Measurements from ENCODE around the gene LYST. TPM values are rescaled to one million over a fixed set of nuclear protein-coding genes. Genes with fewer than 3 reads are reported as not detected.
"Not testable (repeated sequence)": the region's sequence is repeated elsewhere in the genome, so short reads cannot be mapped to it uniquely, and the experiment has no call there.

Gene LYST
- total RNA-seq, 1 experiment from 2014 or later: 8.1 TPM

GRCh38 chr1:235619149-235619548 is 247.6 kb downstream of the LYST start:
- not testable (repeated sequence) for DNase-seq (ENCODE audit: low read depth in 1 of 2, low spot score in 2 of 2); H3K27me3 ChIP-seq (replicated peaks); H3K27ac ChIP-seq; H3K4me1 ChIP-seq (replicated peaks); H3K36me3 ChIP-seq; H3K9me3 ChIP-seq (replicated peaks); H3K4me3 ChIP-seq

- no peaks in the 10 kb centered on the region for H3K27me3 ChIP-seq (replicated peaks)
- no peak overlapping the region for H3K27ac ChIP-seq
- no peak overlapping the region for H3K4me3 ChIP-seq
- peak in 1 of 2 experiments; percentile 46 for DNase-seq (ENCODE audit: low read depth in 1 of 2, low spot score in 2 of 2)
- H3K9me3 ChIP-seq (replicated peaks): no peaks in the 10 kb centered on the region
- peaks cover 9% of the 10 kb centered on the region for H3K4me1 ChIP-seq (replicated peaks)
- H3K36me3 ChIP-seq: no peaks in the 10 kb centered on the region
Observed at GRCh38 chr1:235617808-235618207, 248.9 kb downstream of the LYST start.

- Histone ChIP-seq H3K9me3 (replicated peaks) (no peaks in the 10 kb centered on the region), H3K36me3 (no peaks in the 10 kb centered on the region), H3K27ac (no peak overlapping the region), H3K4me3 (no peak overlapping the region), H3K4me1 (replicated peaks) (peaks cover 9% of the 10 kb centered on the region), H3K27me3 (replicated peaks) (no peaks in the 10 kb centered on the region)
- no peak for DNase-seq (ENCODE audit: low read depth in 1 of 2, low spot score in 2 of 2)
Observed at GRCh38 chr1:235617140-235617539, 249.6 kb downstream of the LYST start.

GRCh38 chr1:235614442-235614954 is 252.2 kb downstream of the LYST start:
- Histone ChIP-seq H3K9me3 (replicated peaks) (no peaks in the 10 kb centered on the region), H3K4me3 (no peak overlapping the region), H3K27ac (no peak overlapping the region), H3K4me1 (replicated peaks) (peaks cover 9% of the 10 kb centered on the region), H3K27me3 (replicated peaks) (no peaks in the 10 kb centered on the region), H3K36me3 (no peaks in the 10 kb centered on the region)
- DNase-seq (ENCODE audit: low read depth in 1 of 2, low spot score in 2 of 2): no peak

- peaks cover 9% of the 10 kb centered on the region for H3K4me1 ChIP-seq (replicated peaks)
- H3K4me3 ChIP-seq: no peak overlapping the region
- no peaks in the 10 kb centered on the region for H3K36me3 ChIP-seq
- H3K27ac ChIP-seq: no peak overlapping the region
- DNase-seq (ENCODE audit: low read depth in 1 of 2, low spot score in 2 of 2): no peak
- H3K9me3 ChIP-seq (replicated peaks): no peaks in the 10 kb centered on the region
- no peaks in the 10 kb centered on the region for H3K27me3 ChIP-seq (replicated peaks)
Observed at GRCh38 chr1:235613602-235614001, 253.1 kb downstream of the LYST start.

- Histone ChIP-seq H3K27ac (no peak overlapping the region), H3K36me3 (no peaks in the 10 kb centered on the region), H3K4me3 (no peak overlapping the region), H3K4me1 (replicated peaks) (peaks cover 3% of the 10 kb centered on the region), H3K27me3 (replicated peaks) (no peaks in the 10 kb centered on the region), H3K9me3 (replicated peaks) (no peaks in the 10 kb centered on the region)
- DNase-seq (ENCODE audit: low read depth in 1 of 2, low spot score in 2 of 2): no peak
Observed at GRCh38 chr1:235612761-235613160, 253.9 kb downstream of the LYST start.

Other genes starting within 250 kb of the LYST start
- gene GNG4, start 217.1 kb downstream of the LYST start, total RNA-seq (2014; rRNA removed; shearing (Covaris generic)): 2.3 and 4.2 TPM in 2 replicates
- gene NID1, start 198.2 kb upstream of the LYST start, total RNA-seq (2014; rRNA removed; shearing (Covaris generic)): 33.8 and 47.7 TPM in 2 replicates

All from SJSA1 (cell line).